Measurements from ENCODE around the gene IRF2BP2.
A peak's percentile ranks its signal among the peaks of the same experiment; 100 is the strongest.
"Not testable (repeated sequence)": the region's sequence is repeated elsewhere in the genome, so short reads cannot be mapped to it uniquely, and the experiment has no call there.

The IRF2BP2 gene

GRCh38 chr1:234610061-234610665, at the start of gene IRF2BP2:
TSS of gene IRF2BP2 (minus strand) at chr1:234610178. CDS start at chr1:234609494, 684 bp downstream.
- no peak for DNase-seq (ENCODE audit: low read depth)

GRCh38 chr1:234659538-234659937, 49.6 kb upstream of the IRF2BP2 start:
- DNase-seq (ENCODE audit: low read depth), result peak; percentile 68

- peak; percentile 37 for DNase-seq (ENCODE audit: low read depth)
Observed at GRCh38 chr1:234658138-234658537, 48.2 kb upstream of the IRF2BP2 start.

- peak; percentile 98 for DNase-seq (ENCODE audit: low read depth)
Observed at GRCh38 chr1:234656944-234657654, 47.1 kb upstream of the IRF2BP2 start.

GRCh38 chr1:234656070-234656895, 46.3 kb upstream of the IRF2BP2 start:
- no peak for DNase-seq (ENCODE audit: low read depth)

GRCh38 chr1:234655328-234656069, 45.5 kb upstream of the IRF2BP2 start:
- no peak for DNase-seq (ENCODE audit: low read depth)

GRCh38 chr1:234654002-234654733, 44.2 kb upstream of the IRF2BP2 start:
- DNase-seq (ENCODE audit: low read depth), result no peak

GRCh38 chr1:234649432-234650081, 39.6 kb upstream of the IRF2BP2 start:
- no peak for DNase-seq (ENCODE audit: low read depth)

GRCh38 chr1:234647758-234648157, 37.8 kb upstream of the IRF2BP2 start:
- DNase-seq (ENCODE audit: low read depth), result no peak

GRCh38 chr1:234647245-234647644, 37.3 kb upstream of the IRF2BP2 start:
- no peak for DNase-seq (ENCODE audit: low read depth)

GRCh38 chr1:234645964-234646363, 36.0 kb upstream of the IRF2BP2 start:
- no peak for DNase-seq (ENCODE audit: low read depth)

- no peak for DNase-seq (ENCODE audit: low read depth)
Observed at GRCh38 chr1:234645474-234645953, 35.5 kb upstream of the IRF2BP2 start.

GRCh38 chr1:234644928-234645327, 35.0 kb upstream of the IRF2BP2 start:
- no peak for DNase-seq (ENCODE audit: low read depth)

- DNase-seq (ENCODE audit: low read depth), result no peak
Observed at GRCh38 chr1:234643850-234644134, 33.8 kb upstream of the IRF2BP2 start.

GRCh38 chr1:234643111-234643849, 33.3 kb upstream of the IRF2BP2 start:
- DNase-seq (ENCODE audit: low read depth), result no peak

- DNase-seq (ENCODE audit: low read depth), result no peak
Observed at GRCh38 chr1:234642428-234642827, 32.5 kb upstream of the IRF2BP2 start.

GRCh38 chr1:234639961-234640360, 30.0 kb upstream of the IRF2BP2 start:
- DNase-seq (ENCODE audit: low read depth), result no peak

- DNase-seq (ENCODE audit: low read depth), result no peak
Observed at GRCh38 chr1:234638832-234639799, 29.1 kb upstream of the IRF2BP2 start.

GRCh38 chr1:234634922-234635321, 24.9 kb upstream of the IRF2BP2 start:
- DNase-seq (ENCODE audit: low read depth), result not testable (repeated sequence)
